Suppressor macrophage treated with lipopolysaccharide for 1 hour (primary cell): ENCODE measurements around the gene DET1.
"Not testable (repeated sequence)": the region's sequence is repeated elsewhere in the genome, so short reads cannot be mapped to it uniquely, and the experiment has no call there.

ENCODE experiments used
- DNase-seq, 3 donors: peaks; one replicate each; pipeline ENCODE4 v3.0.0-alpha.2; 2020 to 2022

Gene DET1

GRCh38 chr15:88539441-88539840 is 7.0 kb downstream of the DET1 start:
- no peak for DNase-seq

- DNase-seq: no peak
Measured at GRCh38 chr15:88538972-88539371, 7.5 kb downstream of the DET1 start.

GRCh38 chr15:88537591-88538317 is 8.7 kb downstream of the DET1 start:
- DNase-seq: no peak

GRCh38 chr15:88535607-88536313 is 10.7 kb downstream of the DET1 start:
- no peak for DNase-seq

GRCh38 chr15:88535100-88535499 is 11.4 kb downstream of the DET1 start:
- peak in 1 of 3 donors; percentile 3 for DNase-seq

- DNase-seq: no peak
Measured at GRCh38 chr15:88533376-88533775, 13.1 kb downstream of the DET1 start.

GRCh38 chr15:88529021-88529630 is 17.4 kb downstream of the DET1 start:
- peak; percentile 22 to 42 (median 40) for DNase-seq

GRCh38 chr15:88526247-88526879 is 20.1 kb downstream of the DET1 start:
- no peak for DNase-seq

- DNase-seq: no peak
Measured at GRCh38 chr15:88525418-88525817, 21.1 kb downstream of the DET1 start.

- DNase-seq: not testable (repeated sequence)
Measured at GRCh38 chr15:88524094-88524493, 22.4 kb downstream of the DET1 start.

- DNase-seq: no peak
Measured at GRCh38 chr15:88518903-88519302, 27.6 kb downstream of the DET1 start.

- no peak for DNase-seq
Measured at GRCh38 chr15:88513195-88513594, 33.3 kb downstream of the DET1 start.

- DNase-seq: no peak
Measured at GRCh38 chr15:88512601-88513000, 33.9 kb downstream of the DET1 start.

GRCh38 chr15:88512078-88512477 is 34.4 kb downstream of the DET1 start:
- DNase-seq: no peak

- DNase-seq: no peak
Measured at GRCh38 chr15:88511161-88511560, 35.3 kb downstream of the DET1 start.

GRCh38 chr15:88509964-88510363 is 36.5 kb downstream of the DET1 start:
- no peak for DNase-seq

GRCh38 chr15:88509321-88509720 is 37.2 kb downstream of the DET1 start:
- DNase-seq: no peak

- DNase-seq: no peak
Measured at GRCh38 chr15:88506628-88507027, 39.9 kb downstream of the DET1 start.

- DNase-seq: no peak
Measured at GRCh38 chr15:88505721-88506120, 40.8 kb downstream of the DET1 start.

GRCh38 chr15:88504445-88504844 is 42.0 kb downstream of the DET1 start:
- no peak for DNase-seq

GRCh38 chr15:88498996-88499395 is 47.5 kb downstream of the DET1 start:
- DNase-seq: no peak

- DNase-seq: no peak
Measured at GRCh38 chr15:88497109-88497765, 49.2 kb downstream of the DET1 start.

- no peak for DNase-seq
Measured at GRCh38 chr15:88493844-88494243, 52.6 kb downstream of the DET1 start.
